B cell (primary cell): Measurements from ENCODE around the gene LRRC3. TPM values are rescaled to one million over a fixed set of nuclear protein-coding genes. Genes with fewer than 3 reads are reported as not detected.
A peak's percentile ranks its signal among the peaks of the same experiment; 100 is the strongest.

ENCODE experiments used
- ATAC-seq: fragments of 200-7000 bp; cut with Tn5 transposase; one replicate; pipeline ENCODE4 v1.10.0; 2021; ENCODE audit warnings: low read depth, mild to moderate bottlenecking, moderate number of reproducible peaks, moderate library complexity
- CTCF ChIA-PET: fragments of 350-600 bp; sonication (Branson Sonifier 250); formaldehyde crosslinking; loops from one replicate; lab custom pipeline; 2021; ENCODE audit warnings: antibody characterized with exemption, inconsistent platforms; lab: Charles Lee
- POLR2A ChIA-PET: fragments of 350-600 bp; sonication (Branson Sonifier 250); formaldehyde crosslinking; loops from one replicate; lab custom pipeline; 2021; ENCODE audit warnings: antibody characterized with exemption; lab: Charles Lee
- DNase-seq: peaks from one replicate; pipeline ENCODE4 v3.0.0; 2013
- H2AFZ ChIP-seq: 2 replicates; pipeline ENCODE4 v1.6.1; 2012; ENCODE audit warnings: mild to moderate bottlenecking, low read depth, low read length; ENCODE audit not compliant: insufficient read depth, poor library complexity, severe bottlenecking
- H3K27ac ChIP-seq, 2 donors: 1 replicate in 1 of 2; 2 replicates in 1 of 2; pipeline ENCODE4 v1.5.1; 2012 to 2013; ENCODE audit warnings: low read length in 2 of 2, mild to moderate bottlenecking in 2 of 2, moderate library complexity in 1 of 2
- H3K27me3 ChIP-seq, 4 experiments: fragments of 200-600 bp in 1 of 4; sonication (generic) in 1 of 4; replicated peaks in 1 of 4; 1 replicate in 2 of 4; 2 replicates in 2 of 4; pipeline versions ENCODE4 v1.6.1 to v1.7.0; 2013 to 2016; ENCODE audit warnings: low read length in 3 of 4, mild to moderate bottlenecking in 2 of 4, mixed read lengths in 1 of 4, moderate library complexity in 1 of 4; ENCODE audit not compliant: insufficient read depth in 4 of 4, control insufficient read depth in 3 of 4; ENCODE audit errors: control extremely low read depth in 1 of 4
- H3K36me3 ChIP-seq, 2 experiments: replicated peaks in 1 of 2; 1 replicate in 1 of 2; 2 replicates in 1 of 2; pipeline versions ENCODE4 v1.6.1 to v1.7.1; 2013; ENCODE audit warnings: low read length in 1 of 2; ENCODE audit not compliant: insufficient read depth in 2 of 2, control insufficient read depth in 1 of 2; ENCODE audit errors: control extremely low read depth in 1 of 2, extremely low read depth in 1 of 2
- H3K4me1 ChIP-seq, 2 donors: fragments of 200-600 bp in 1 of 2; sonication (generic) in 1 of 2; 1 replicate in 1 of 2; 2 replicates in 1 of 2; pipeline versions ENCODE4 v1.5.1 to v1.6.1; 2013 to 2017; ENCODE audit warnings: low read length in 2 of 2; ENCODE audit not compliant: control insufficient read depth in 2 of 2, insufficient read depth in 2 of 2
- H3K4me2 ChIP-seq: replicated peaks from 2 replicates; pipeline ENCODE3; 2012; ENCODE audit warnings: mild to moderate bottlenecking, low read depth, low read length; ENCODE audit not compliant: poor library complexity, severe bottlenecking
- H3K4me3 ChIP-seq, 5 experiments: fragments of 200-600 bp in 1 of 5; sonication (generic) in 1 of 5; 1 replicate in 3 of 5; 2 replicates in 2 of 5; pipeline versions ENCODE4 v1.5.1 to v1.7.0; 2011 to 2016; ENCODE audit warnings: low read length in 4 of 5, mild to moderate bottlenecking in 4 of 5, low read depth in 2 of 5, control low read depth in 1 of 5, moderate library complexity in 1 of 5; ENCODE audit not compliant: insufficient read depth in 1 of 5; ENCODE audit errors: control extremely low read depth in 1 of 5, extremely low read depth in 1 of 5
- H3K79me2 ChIP-seq: fragments of 200-600 bp; sonication (generic); one replicate; pipeline ENCODE4 v1.6.0; 2016; ENCODE audit warnings: low read length; ENCODE audit not compliant: control insufficient read depth, insufficient read depth
- H3K9ac ChIP-seq: fragments of 200-600 bp; sonication (generic); 2 replicates; pipeline ENCODE4 v1.6.1; 2017; ENCODE audit warnings: mild to moderate bottlenecking, low read length, moderate library complexity
- H3K9me3 ChIP-seq, 3 donors: one replicate each; pipeline versions ENCODE4 v1.6.1 to v1.7.1; 2013; ENCODE audit warnings: low read length in 2 of 3; ENCODE audit not compliant: control insufficient read depth in 2 of 3, insufficient read depth in 1 of 3; ENCODE audit errors: control extremely low read depth in 1 of 3
- H4K20me1 ChIP-seq: 2 replicates; pipeline ENCODE4 v1.6.0; 2012; ENCODE audit warnings: mild to moderate bottlenecking, low read length; ENCODE audit not compliant: insufficient read depth, control insufficient read depth, poor library complexity, severe bottlenecking
- H3K27ac Mint-ChIP-seq: one replicate; pipeline ENCODE4 v1.8.0; 2021; ENCODE audit warnings: mixed read lengths
- H3K27me3 Mint-ChIP-seq: one replicate; pipeline ENCODE4 v1.8.0; 2021; ENCODE audit warnings: mixed read lengths
- H3K4me1 Mint-ChIP-seq: one replicate; pipeline ENCODE4 v1.8.0; 2021; ENCODE audit warnings: mixed read lengths
- H3K4me3 Mint-ChIP-seq: one replicate; pipeline ENCODE4 v1.8.0; 2021; ENCODE audit warnings: mixed read lengths
- H3K9me3 Mint-ChIP-seq: one replicate; pipeline ENCODE4 v1.8.0; 2022; ENCODE audit warnings: mixed read lengths; ENCODE audit not compliant: insufficient read depth
- EZH2 ChIP-seq: IDR thresholded peaks from 2 replicates; pipeline ENCODE4 v1.6.1; 2012; ENCODE audit warnings: borderline replicate concordance, low read depth, mild to moderate bottlenecking, moderate library complexity, low read length; ENCODE audit not compliant: insufficient read depth, poor library complexity, severe bottlenecking
- WGBS: methylation state at CpG from one replicate; pipeline ENCODE4 v1.1.5; 2013; ENCODE audit warnings: missing lambda C conversion rate; ENCODE audit not compliant: insufficient coverage; 5-methylcytosine and 5-hydroxymethylcytosine counted together
- intact Hi-C: fragments of 100-400 bp; cut with micrococcal nuclease; formaldehyde crosslinking; loops from one replicate; pipeline ENCODE4 v1.10.0; 2022
- polyA plus RNA-seq: library from polyadenylated mRNA; depleted of rRNA; stranded (reverse); fragments of >200 nt; gene quantifications from 2 replicates; pipeline ENCODE4 v1.2.3, GENCODE V29; 2012
- total RNA-seq, 2 donors: library from RNA; stranded (reverse); fragments of 120-200 nt in 1 of 2; gene quantifications; 1 replicate in 1 of 2; 2 replicates in 1 of 2; pipeline versions ENCODE4 v1.2.3 to v1.2.4, GENCODE V29; 2013 to 2022
- TF ChIP-seq, protein P1 (sequence below): fragments of 200-600 bp; IDR thresholded peaks from one replicate; pipeline ENCODE4 v1.8.0; 2022; ENCODE audit warnings: antibody characterized with exemption, mild to moderate bottlenecking

Gene LRRC3
- total and polyA plus RNA-seq, 2 donors (not counting 1 experiment from before 2014, with no cell fraction given) = 0.46 to 3.3 TPM

DNA sequence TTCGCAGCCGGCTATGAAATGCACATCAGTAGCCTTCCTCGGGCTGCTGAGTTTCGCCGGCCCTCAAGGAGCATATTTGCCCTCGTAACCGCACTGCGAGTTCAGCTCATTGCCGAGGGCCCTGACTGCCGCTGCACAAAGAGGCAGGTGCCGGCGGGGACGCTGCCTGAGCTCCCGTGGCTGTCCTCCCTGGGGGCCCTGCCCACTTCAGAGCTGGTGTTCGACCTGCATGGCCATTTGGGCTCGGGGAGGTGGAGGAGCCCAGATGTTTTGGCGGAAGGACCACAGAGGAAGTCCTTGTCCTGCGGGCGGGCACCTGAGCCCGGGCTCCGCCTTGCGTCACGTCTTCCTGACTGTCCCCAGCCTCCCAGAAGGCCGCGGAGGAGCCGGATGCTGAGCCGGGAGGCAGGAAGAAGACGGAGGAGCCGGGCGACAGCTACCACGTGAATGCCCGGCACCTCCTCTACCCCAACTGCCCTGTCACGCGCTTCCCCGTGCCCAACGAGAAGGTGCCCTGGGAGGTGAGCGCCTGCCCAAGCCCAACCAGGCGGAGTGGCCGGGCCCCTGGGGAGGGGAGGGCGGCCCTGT, 29.9 kb upstream of the LRRC3 start:
- Histone ChIP-seq H3K9me3 (peaks cover 1 to 16% (median 14%) of the 10 kb centered on the region in 3 donors), H3K9ac (no peak overlapping the region), H3K27me3 (no peaks in the 10 kb centered on the region), H3K4me2 (peak overlapping the region; percentile 26), H3K79me2 (no peaks in the 10 kb centered on the region), H3K36me3 (peaks cover 0 to under 1% of the 10 kb centered on the region in 2 experiments), H3K27ac (no peak overlapping the region), H3K4me1 (peaks cover 3 to 18% of the 10 kb centered on the region in 2 donors), H2AFZ (no peak overlapping the region), H4K20me1 (no peaks in the 10 kb centered on the region), H3K4me3 (peak overlapping the region in 2 of 5 experiments; percentile 9 to 23)
- TF ChIP-seq, protein P1, sequence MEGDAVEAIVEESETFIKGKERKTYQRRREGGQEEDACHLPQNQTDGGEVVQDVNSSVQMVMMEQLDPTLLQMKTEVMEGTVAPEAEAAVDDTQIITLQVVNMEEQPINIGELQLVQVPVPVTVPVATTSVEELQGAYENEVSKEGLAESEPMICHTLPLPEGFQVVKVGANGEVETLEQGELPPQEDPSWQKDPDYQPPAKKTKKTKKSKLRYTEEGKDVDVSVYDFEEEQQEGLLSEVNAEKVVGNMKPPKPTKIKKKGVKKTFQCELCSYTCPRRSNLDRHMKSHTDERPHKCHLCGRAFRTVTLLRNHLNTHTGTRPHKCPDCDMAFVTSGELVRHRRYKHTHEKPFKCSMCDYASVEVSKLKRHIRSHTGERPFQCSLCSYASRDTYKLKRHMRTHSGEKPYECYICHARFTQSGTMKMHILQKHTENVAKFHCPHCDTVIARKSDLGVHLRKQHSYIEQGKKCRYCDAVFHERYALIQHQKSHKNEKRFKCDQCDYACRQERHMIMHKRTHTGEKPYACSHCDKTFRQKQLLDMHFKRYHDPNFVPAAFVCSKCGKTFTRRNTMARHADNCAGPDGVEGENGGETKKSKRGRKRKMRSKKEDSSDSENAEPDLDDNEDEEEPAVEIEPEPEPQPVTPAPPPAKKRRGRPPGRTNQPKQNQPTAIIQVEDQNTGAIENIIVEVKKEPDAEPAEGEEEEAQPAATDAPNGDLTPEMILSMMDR = no peak
- 85% methylated on average over 40 of the region's 40 CpGs for WGBS
- DNase-seq (no peak), ATAC-seq (no peak)
- no peak overlapping the region for H3K4me3 Mint-ChIP-seq
- peaks cover 4% of the 10 kb centered on the region for H3K9me3 Mint-ChIP-seq
- CTCF ChIA-PET = no interaction called here
- POLR2A ChIA-PET = no interaction called here
- H3K27ac Mint-ChIP-seq = no peak overlapping the region
- H3K27me3 Mint-ChIP-seq = no peaks in the 10 kb centered on the region
- intact Hi-C loops = no loop called here
- H3K4me1 Mint-ChIP-seq = peaks cover 7% of the 10 kb centered on the region

DNA sequence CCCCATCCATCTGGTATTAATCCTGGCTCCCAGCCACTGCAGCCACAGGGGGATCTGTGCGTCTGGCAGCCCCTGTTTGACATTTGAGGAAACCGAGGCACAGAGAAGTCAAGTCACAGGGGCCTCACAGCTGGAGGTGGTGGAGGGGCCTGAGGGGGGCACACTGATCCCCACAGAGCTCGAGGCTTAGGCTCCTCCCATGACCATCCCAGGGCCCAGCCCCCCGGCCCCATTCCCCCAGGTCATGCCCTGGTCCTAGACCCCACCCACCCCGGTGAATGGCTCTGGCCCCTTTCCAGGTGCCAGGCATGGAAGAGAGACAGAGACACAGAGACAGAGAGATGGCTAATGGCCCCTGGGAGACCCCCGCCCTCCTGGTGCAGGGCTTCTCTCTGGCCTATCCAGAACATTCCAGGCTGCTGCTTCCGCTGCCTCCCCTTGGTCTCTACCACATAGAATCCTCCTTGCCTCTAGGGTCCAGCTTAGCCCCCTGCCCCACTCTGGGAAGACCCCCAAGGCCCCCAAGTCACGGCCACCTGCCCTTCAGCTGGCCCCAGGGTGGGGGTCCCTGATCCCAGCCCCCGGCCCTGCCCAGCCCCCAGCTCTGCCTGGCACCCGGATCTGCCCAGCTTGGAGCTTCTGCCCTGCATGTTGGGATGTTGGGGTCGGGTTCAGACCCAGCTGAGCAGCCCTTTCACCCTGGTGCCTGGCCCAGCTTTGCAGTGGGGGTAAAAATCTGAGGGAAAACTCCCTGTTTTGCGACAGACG, 29.2 kb upstream of the LRRC3 start:
- H3K4me3 ChIP-seq = peak overlapping the region in 1 of 5 experiments; percentile 23
- ChIA-PET CTCF (no interaction called here), POLR2A (no interaction called here)
- H3K9me3 ChIP-seq = peaks cover 1 to 17% (median 14%) of the 10 kb centered on the region in 3 donors
- TF ChIP-seq, protein P1 = no peak
- TF ChIP-seq EZH2 = no peak
- no peak for DNase-seq
- H2AFZ ChIP-seq = no peak overlapping the region
- Mint-ChIP-seq H3K4me3 (no peak overlapping the region), H3K27me3 (no peaks in the 10 kb centered on the region), H3K4me1 (peaks cover 7% of the 10 kb centered on the region), H3K27ac (no peak overlapping the region), H3K9me3 (peaks cover 5% of the 10 kb centered on the region)
- H3K4me2 ChIP-seq = peak overlapping the region; percentile 26
- no peaks in the 10 kb centered on the region for H3K36me3 ChIP-seq
- intact Hi-C loops = no loop called here
- no peak overlapping the region for H3K27ac ChIP-seq
- no peak overlapping the region for H3K9ac ChIP-seq
- peaks cover 3 to 18% of the 10 kb centered on the region in 2 donors for H3K4me1 ChIP-seq
- H3K79me2 ChIP-seq = no peaks in the 10 kb centered on the region
- 97% methylated on average over 5 of the region's 13 CpGs for WGBS
- no peaks in the 10 kb centered on the region for H3K27me3 ChIP-seq
- H4K20me1 ChIP-seq = no peaks in the 10 kb centered on the region
- ATAC-seq = no peak
